HEK293 (cell line): Measurements from ENCODE around the gene MPV17L2.

Experiments
- SETDB1 ChIP-seq: IDR thresholded peaks from one replicate; pipeline ENCODE4 v1.6.1; 2017; ENCODE audit warnings: mild to moderate bottlenecking, low read length, moderate library complexity, mixed read lengths; ENCODE audit not compliant: insufficient read length
- ZBTB1 ChIP-seq: fragments of 450-650 bp; formaldehyde crosslinking; IDR thresholded peaks from 2 replicates; pipeline ENCODE4 v1.5.1; 2016; ENCODE audit warnings: missing biosample characterization, missing genetic modification characterization
- ZNF776 ChIP-seq: fragments of 450-650 bp; formaldehyde crosslinking; IDR thresholded peaks from 2 replicates; pipeline ENCODE4 v1.5.0; 2017; ENCODE audit warnings: missing biosample characterization, missing genetic modification characterization, borderline replicate concordance
- TF ChIP-seq, protein P1 (sequence below): fragments of 450-650 bp; formaldehyde crosslinking; IDR thresholded peaks from 2 replicates; pipeline ENCODE4 v1.5.1; 2016; ENCODE audit warnings: missing biosample characterization, missing genetic modification characterization
- TF ChIP-seq, protein P2 (sequence below): fragments of 450-650 bp; formaldehyde crosslinking; IDR thresholded peaks from 2 replicates; pipeline ENCODE4 v1.5.1; 2016; ENCODE audit warnings: missing biosample characterization, missing genetic modification characterization, low read depth
- TF ChIP-seq, protein P3 (sequence below): fragments of 450-650 bp; formaldehyde crosslinking; IDR thresholded peaks from 2 replicates; pipeline ENCODE4 v1.5.1; 2016; ENCODE audit warnings: missing biosample characterization, missing genetic modification characterization

DNA sequence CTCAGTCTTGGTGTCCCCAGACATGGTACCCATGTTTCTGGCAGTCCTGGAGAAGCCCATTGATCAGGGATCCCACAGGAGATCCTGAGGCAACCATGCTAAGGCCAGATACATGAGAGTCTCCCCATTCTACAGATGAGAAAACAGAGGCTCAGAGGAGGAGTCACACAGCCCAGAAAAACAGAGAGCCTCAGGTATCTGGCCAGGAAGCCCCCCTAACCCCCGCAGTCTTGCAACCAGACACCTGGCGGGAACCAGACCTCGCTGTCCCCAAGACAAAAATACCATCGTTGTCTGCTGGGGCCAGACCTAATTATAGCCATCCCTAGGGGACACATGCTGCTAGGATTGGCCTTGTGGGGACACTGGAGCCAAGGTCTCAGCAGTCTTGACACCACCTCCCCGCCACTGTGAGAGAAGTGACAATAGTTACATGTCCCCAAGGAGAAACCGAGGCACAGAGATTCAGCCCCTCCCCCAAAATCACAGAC lies 34.8 kb downstream of the MPV17L2 start:
- TF ChIP-seq, protein P1, sequence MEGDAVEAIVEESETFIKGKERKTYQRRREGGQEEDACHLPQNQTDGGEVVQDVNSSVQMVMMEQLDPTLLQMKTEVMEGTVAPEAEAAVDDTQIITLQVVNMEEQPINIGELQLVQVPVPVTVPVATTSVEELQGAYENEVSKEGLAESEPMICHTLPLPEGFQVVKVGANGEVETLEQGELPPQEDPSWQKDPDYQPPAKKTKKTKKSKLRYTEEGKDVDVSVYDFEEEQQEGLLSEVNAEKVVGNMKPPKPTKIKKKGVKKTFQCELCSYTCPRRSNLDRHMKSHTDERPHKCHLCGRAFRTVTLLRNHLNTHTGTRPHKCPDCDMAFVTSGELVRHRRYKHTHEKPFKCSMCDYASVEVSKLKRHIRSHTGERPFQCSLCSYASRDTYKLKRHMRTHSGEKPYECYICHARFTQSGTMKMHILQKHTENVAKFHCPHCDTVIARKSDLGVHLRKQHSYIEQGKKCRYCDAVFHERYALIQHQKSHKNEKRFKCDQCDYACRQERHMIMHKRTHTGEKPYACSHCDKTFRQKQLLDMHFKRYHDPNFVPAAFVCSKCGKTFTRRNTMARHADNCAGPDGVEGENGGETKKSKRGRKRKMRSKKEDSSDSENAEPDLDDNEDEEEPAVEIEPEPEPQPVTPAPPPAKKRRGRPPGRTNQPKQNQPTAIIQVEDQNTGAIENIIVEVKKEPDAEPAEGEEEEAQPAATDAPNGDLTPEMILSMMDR: no peak
- TF ChIP-seq ZBTB1 (no peak), ZNF776 (tag by site-specific recombination) (no peak), SETDB1 (no peak)
- TF ChIP-seq, protein P2, sequence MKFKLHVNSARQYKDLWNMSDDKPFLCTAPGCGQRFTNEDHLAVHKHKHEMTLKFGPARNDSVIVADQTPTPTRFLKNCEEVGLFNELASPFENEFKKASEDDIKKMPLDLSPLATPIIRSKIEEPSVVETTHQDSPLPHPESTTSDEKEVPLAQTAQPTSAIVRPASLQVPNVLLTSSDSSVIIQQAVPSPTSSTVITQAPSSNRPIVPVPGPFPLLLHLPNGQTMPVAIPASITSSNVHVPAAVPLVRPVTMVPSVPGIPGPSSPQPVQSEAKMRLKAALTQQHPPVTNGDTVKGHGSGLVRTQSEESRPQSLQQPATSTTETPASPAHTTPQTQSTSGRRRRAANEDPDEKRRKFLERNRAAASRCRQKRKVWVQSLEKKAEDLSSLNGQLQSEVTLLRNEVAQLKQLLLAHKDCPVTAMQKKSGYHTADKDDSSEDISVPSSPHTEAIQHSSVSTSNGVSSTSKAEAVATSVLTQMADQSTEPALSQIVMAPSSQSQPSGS (tag by site-specific recombination): no peak
- TF ChIP-seq, protein P3, sequence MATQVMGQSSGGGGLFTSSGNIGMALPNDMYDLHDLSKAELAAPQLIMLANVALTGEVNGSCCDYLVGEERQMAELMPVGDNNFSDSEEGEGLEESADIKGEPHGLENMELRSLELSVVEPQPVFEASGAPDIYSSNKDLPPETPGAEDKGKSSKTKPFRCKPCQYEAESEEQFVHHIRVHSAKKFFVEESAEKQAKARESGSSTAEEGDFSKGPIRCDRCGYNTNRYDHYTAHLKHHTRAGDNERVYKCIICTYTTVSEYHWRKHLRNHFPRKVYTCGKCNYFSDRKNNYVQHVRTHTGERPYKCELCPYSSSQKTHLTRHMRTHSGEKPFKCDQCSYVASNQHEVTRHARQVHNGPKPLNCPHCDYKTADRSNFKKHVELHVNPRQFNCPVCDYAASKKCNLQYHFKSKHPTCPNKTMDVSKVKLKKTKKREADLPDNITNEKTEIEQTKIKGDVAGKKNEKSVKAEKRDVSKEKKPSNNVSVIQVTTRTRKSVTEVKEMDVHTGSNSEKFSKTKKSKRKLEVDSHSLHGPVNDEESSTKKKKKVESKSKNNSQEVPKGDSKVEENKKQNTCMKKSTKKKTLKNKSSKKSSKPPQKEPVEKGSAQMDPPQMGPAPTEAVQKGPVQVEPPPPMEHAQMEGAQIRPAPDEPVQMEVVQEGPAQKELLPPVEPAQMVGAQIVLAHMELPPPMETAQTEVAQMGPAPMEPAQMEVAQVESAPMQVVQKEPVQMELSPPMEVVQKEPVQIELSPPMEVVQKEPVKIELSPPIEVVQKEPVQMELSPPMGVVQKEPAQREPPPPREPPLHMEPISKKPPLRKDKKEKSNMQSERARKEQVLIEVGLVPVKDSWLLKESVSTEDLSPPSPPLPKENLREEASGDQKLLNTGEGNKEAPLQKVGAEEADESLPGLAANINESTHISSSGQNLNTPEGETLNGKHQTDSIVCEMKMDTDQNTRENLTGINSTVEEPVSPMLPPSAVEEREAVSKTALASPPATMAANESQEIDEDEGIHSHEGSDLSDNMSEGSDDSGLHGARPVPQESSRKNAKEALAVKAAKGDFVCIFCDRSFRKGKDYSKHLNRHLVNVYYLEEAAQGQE (tag by site-specific recombination): no peak
